NB4 (cell line): Measurements from ENCODE around the gene CLASP1.

Experiments used
- MYC ChIP-seq: IDR thresholded peaks from 2 replicates; pipeline ENCODE4 v1.6.1; 2011; ENCODE audit warnings: low read depth, low read length
- POLR2A ChIP-seq: IDR thresholded peaks from 2 replicates; pipeline ENCODE4 v1.6.1; 2011; ENCODE audit warnings: mild to moderate bottlenecking; ENCODE audit not compliant: insufficient read length; ENCODE audit errors: extremely low read depth
- TF ChIP-seq, protein P1 (sequence below): IDR thresholded peaks from one replicate; pipeline ENCODE4 v1.5.1; 2012; ENCODE audit warnings: low read depth, low read length

DNA sequence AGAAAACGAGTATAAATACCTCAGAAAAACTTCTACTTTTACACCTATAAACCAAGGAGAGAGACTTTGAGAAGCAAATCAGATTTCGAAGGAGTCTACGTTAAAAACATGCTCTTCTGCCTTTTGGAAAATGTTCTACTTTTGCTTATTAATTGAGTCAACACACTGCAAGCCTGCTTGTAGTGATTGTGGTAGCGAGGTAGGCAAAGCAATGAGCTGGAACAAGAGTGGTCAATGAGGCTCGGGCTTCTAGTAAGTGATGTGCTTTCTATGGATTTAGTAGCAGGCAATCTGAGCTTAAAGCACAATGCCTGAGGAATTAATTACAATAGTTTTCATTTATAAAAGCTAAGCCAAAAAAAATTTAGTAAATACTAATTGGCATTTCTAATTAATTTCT lies 260.9 kb downstream of the CLASP1 start:
- TF ChIP-seq POLR2A (no peak), MYC (no peak)
- TF ChIP-seq, protein P1, sequence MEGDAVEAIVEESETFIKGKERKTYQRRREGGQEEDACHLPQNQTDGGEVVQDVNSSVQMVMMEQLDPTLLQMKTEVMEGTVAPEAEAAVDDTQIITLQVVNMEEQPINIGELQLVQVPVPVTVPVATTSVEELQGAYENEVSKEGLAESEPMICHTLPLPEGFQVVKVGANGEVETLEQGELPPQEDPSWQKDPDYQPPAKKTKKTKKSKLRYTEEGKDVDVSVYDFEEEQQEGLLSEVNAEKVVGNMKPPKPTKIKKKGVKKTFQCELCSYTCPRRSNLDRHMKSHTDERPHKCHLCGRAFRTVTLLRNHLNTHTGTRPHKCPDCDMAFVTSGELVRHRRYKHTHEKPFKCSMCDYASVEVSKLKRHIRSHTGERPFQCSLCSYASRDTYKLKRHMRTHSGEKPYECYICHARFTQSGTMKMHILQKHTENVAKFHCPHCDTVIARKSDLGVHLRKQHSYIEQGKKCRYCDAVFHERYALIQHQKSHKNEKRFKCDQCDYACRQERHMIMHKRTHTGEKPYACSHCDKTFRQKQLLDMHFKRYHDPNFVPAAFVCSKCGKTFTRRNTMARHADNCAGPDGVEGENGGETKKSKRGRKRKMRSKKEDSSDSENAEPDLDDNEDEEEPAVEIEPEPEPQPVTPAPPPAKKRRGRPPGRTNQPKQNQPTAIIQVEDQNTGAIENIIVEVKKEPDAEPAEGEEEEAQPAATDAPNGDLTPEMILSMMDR = no peak
